Right renal pelvis (tissue), 4 donors: ENCODE results near the gene COTL1. TPM values are rescaled to one million over a fixed set of nuclear protein-coding genes. Genes with fewer than 3 reads are reported as not detected.

Experiments used
- DNase-seq, 4 donors: peaks; one replicate each; pipeline ENCODE4 v3.0.0-alpha.2; 2013; ENCODE audit warnings: low read depth in 4 of 4, low spot score in 3 of 4, missing footprints in 1 of 4
- polyA plus RNA-seq, 4 donors: library from polyadenylated mRNA; unstranded; fragments of 120-200 nt; gene quantifications; one replicate each; pipeline ENCODE4 v1.2.1, GENCODE V29; 2013; ENCODE audit not compliant: insufficient read length in 4 of 4

COTL1 gene
- polyA plus RNA-seq, 4 donors, result 135 to 166 (median 153) TPM

- no peak for DNase-seq
Observed at GRCh38 chr16:84597931-84598351, 19.9 kb downstream of the COTL1 start.

- DNase-seq, result no peak
Observed at GRCh38 chr16:84597528-84597896, 20.4 kb downstream of the COTL1 start.

- no peak for DNase-seq
Observed at GRCh38 chr16:84596801-84597527, 20.9 kb downstream of the COTL1 start.

- DNase-seq, result no peak
Observed at GRCh38 chr16:84596161-84596560, 21.7 kb downstream of the COTL1 start.

GRCh38 chr16:84595052-84595481 is 22.8 kb downstream of the COTL1 start:
- no peak for DNase-seq

GRCh38 chr16:84594725-84595038 is 23.2 kb downstream of the COTL1 start:
- DNase-seq, result no peak

GRCh38 chr16:84593825-84594724 is 23.8 kb downstream of the COTL1 start:
- peak in 2 of 4 donors; percentile 61 to 69 for DNase-seq

GRCh38 chr16:84592718-84593117 is 25.2 kb downstream of the COTL1 start:
- DNase-seq, result no peak

GRCh38 chr16:84589975-84590719 is 27.7 kb downstream of the COTL1 start:
- DNase-seq, result no peak

- no peak for DNase-seq
Observed at GRCh38 chr16:84588991-84589390, 28.9 kb downstream of the COTL1 start.

- DNase-seq, result no peak
Observed at GRCh38 chr16:84585886-84586285, 32.0 kb downstream of the COTL1 start.

- no peak for DNase-seq
Observed at GRCh38 chr16:84585467-84585866, 32.4 kb downstream of the COTL1 start.

GRCh38 chr16:84584678-84585077 is 33.2 kb downstream of the COTL1 start:
- no peak for DNase-seq

- no peak for DNase-seq
Observed at GRCh38 chr16:84583995-84584394, 33.9 kb downstream of the COTL1 start.

- DNase-seq, result no peak
Observed at GRCh38 chr16:84582958-84583516, 34.8 kb downstream of the COTL1 start.

GRCh38 chr16:84581158-84581557 is 36.7 kb downstream of the COTL1 start:
- no peak for DNase-seq

- DNase-seq, result no peak
Observed at GRCh38 chr16:84579936-84580335, 37.9 kb downstream of the COTL1 start.

- DNase-seq, result no peak
Observed at GRCh38 chr16:84578538-84579126, 39.2 kb downstream of the COTL1 start.

GRCh38 chr16:84577034-84577803 is 40.7 kb downstream of the COTL1 start:
- DNase-seq, result no peak

- no peak for DNase-seq
Observed at GRCh38 chr16:84575914-84576313, 42.0 kb downstream of the COTL1 start.
